ENCODE measurements around the gene LACTBL1.

The LACTBL1 gene

GRCh38 chr1:22972760-22973159, at the start of gene LACTBL1:
TSS of gene LACTBL1 (minus strand) at chr1:22972866. CDS start at chr1:22972316, 550 bp downstream.
- H3K4me1 ChIP-seq (ENCODE audit: control insufficient read depth in 1 of 2, insufficient read depth in 1 of 2, low read depth in 1 of 2, low read length in 1 of 2): no peaks in the 10 kb centered on the region

GRCh38 chr1:23021834-23022233, 49.2 kb upstream of the LACTBL1 start:
- Histone ChIP-seq H3K9me3 (no peaks in the 10 kb centered on the region), H3K27me3 (peaks cover 6% of the 10 kb centered on the region), H3K36me3 (no peaks in the 10 kb centered on the region), H3K4me1 (ENCODE audit: control insufficient read depth in 1 of 2, insufficient read depth in 1 of 2, low read depth in 1 of 2, low read length in 1 of 2) (peaks cover 8 to 15% of the 10 kb centered on the region in 2 experiments), H3K4me3 (ENCODE audit: low read depth in 1 of 2, low read length in 1 of 2) (no peak overlapping the region), H3K27ac (no peak overlapping the region)
- TF ChIP-seq CTCF (IDR thresholded peaks at IDR 0.05): no peak

More at GRCh38 chr1:22972760-22973159, at the start of gene LACTBL1:
- Histone ChIP-seq H3K4me3 (ENCODE audit: low read depth in 1 of 2, low read length in 1 of 2) (no peak within 1 kb of the TSS), H3K9me3 (no peaks in the 10 kb centered on the region), H3K27me3 (peaks cover 71% of the 10 kb centered on the region), H3K36me3 (no peaks in the 10 kb centered on the region), H3K27ac (no peak within 1 kb of the TSS)
- no peak for TF ChIP-seq CTCF (IDR thresholded peaks at IDR 0.05)

- H3K36me3 ChIP-seq: no peaks in the 10 kb centered on the region
- no peaks in the 10 kb centered on the region for H3K9me3 ChIP-seq
- H3K4me3 ChIP-seq (ENCODE audit: low read depth in 1 of 2, low read length in 1 of 2): peak overlapping the region in 1 of 2 experiments; percentile 72
- H3K4me1 ChIP-seq (ENCODE audit: control insufficient read depth in 1 of 2, insufficient read depth in 1 of 2, low read depth in 1 of 2, low read length in 1 of 2): peaks cover 8 to 20% of the 10 kb centered on the region in 2 experiments
- peaks cover 14% of the 10 kb centered on the region for H3K27me3 ChIP-seq
- TF ChIP-seq CTCF (IDR thresholded peaks at IDR 0.05): no peak
- no peak overlapping the region for H3K27ac ChIP-seq
These were observed 48.2 kb upstream of the LACTBL1 start for GRCh38 chr1:23020706-23021405.

GRCh38 chr1:23019863-23020625, 47.4 kb upstream of the LACTBL1 start:
- peaks cover 14 to 26% of the 10 kb centered on the region in 2 experiments for H3K4me1 ChIP-seq (ENCODE audit: control insufficient read depth in 1 of 2, insufficient read depth in 1 of 2, low read depth in 1 of 2, low read length in 1 of 2)
- no peak for TF ChIP-seq CTCF (IDR thresholded peaks at IDR 0.05)
- H3K4me3 ChIP-seq (ENCODE audit: low read depth in 1 of 2, low read length in 1 of 2): peak overlapping the region; percentile 67 to 72
- no peaks in the 10 kb centered on the region for H3K9me3 ChIP-seq
- no peaks in the 10 kb centered on the region for H3K36me3 ChIP-seq
- no peak overlapping the region for H3K27ac ChIP-seq
- peaks cover 14% of the 10 kb centered on the region for H3K27me3 ChIP-seq

GRCh38 chr1:23019094-23019862, 46.6 kb upstream of the LACTBL1 start, which contains the start of gene KDM1A:
TSS of gene KDM1A (plus strand) at chr1:23019468. CDS start at chr1:23019597, 129 bp downstream.
- Histone ChIP-seq H3K36me3 (no peaks in the 10 kb centered on the region), H3K4me1 (ENCODE audit: control insufficient read depth in 1 of 2, insufficient read depth in 1 of 2, low read depth in 1 of 2, low read length in 1 of 2) (peaks cover 14 to 26% of the 10 kb centered on the region in 2 experiments), H3K27me3 (peaks cover 14% of the 10 kb centered on the region), H3K9me3 (no peaks in the 10 kb centered on the region), H3K4me3 (ENCODE audit: low read depth in 1 of 2, low read length in 1 of 2) (peak within 1 kb of the TSS; percentile 67 to 72), H3K27ac (peak within 1 kb of the TSS; percentile 14)
- no peak for TF ChIP-seq CTCF (IDR thresholded peaks at IDR 0.05)
